IMR-90 (cell line): ENCODE results near the gene TNRC6A.

Source experiments
- CEBPB ChIP-seq: IDR thresholded peaks from 2 replicates; pipeline ENCODE4 v1.6.1; 2012; ENCODE audit warnings: low read depth, low read length, improper control_type of control experiment
- CHD1 ChIP-seq: IDR thresholded peaks from 2 replicates; pipeline ENCODE4 v1.6.1; 2012; ENCODE audit warnings: low read depth, low read length, improper control_type of control experiment
- CTCF ChIP-seq: conservative IDR thresholded peaks from 2 replicates; pipeline ENCODE4 v1.5.1; 2012; ENCODE audit warnings: mild to moderate bottlenecking, low read depth, low read length, improper control_type of control experiment
- MAFK ChIP-seq: IDR thresholded peaks from 2 replicates; pipeline ENCODE4 v1.6.1; 2012; ENCODE audit warnings: low read depth, low read length, improper control_type of control experiment
- MAZ ChIP-seq: IDR thresholded peaks from 2 replicates; pipeline ENCODE4 v1.6.1; 2012; ENCODE audit warnings: low read depth, mild to moderate bottlenecking, low read length, improper control_type of control experiment, moderate library complexity, borderline replicate concordance
- POLR2A ChIP-seq: IDR thresholded peaks from 2 replicates; pipeline ENCODE4 v1.6.1; 2012; ENCODE audit warnings: mild to moderate bottlenecking, low read depth, low read length
- RAD21 ChIP-seq: IDR thresholded peaks from 2 replicates; pipeline ENCODE4 v1.6.1; 2012; ENCODE audit warnings: low read length, improper control_type of control experiment
- RCOR1 ChIP-seq: IDR thresholded peaks from 2 replicates; pipeline ENCODE4 v1.6.1; 2012; ENCODE audit warnings: mild to moderate bottlenecking, low read length, improper control_type of control experiment; ENCODE audit not compliant: insufficient replicate concordance
- RFX5 ChIP-seq: IDR thresholded peaks from 2 replicates; pipeline ENCODE4 v1.8.0; 2012; ENCODE audit warnings: low read depth, mild to moderate bottlenecking, low read length, moderate library complexity

DNA sequence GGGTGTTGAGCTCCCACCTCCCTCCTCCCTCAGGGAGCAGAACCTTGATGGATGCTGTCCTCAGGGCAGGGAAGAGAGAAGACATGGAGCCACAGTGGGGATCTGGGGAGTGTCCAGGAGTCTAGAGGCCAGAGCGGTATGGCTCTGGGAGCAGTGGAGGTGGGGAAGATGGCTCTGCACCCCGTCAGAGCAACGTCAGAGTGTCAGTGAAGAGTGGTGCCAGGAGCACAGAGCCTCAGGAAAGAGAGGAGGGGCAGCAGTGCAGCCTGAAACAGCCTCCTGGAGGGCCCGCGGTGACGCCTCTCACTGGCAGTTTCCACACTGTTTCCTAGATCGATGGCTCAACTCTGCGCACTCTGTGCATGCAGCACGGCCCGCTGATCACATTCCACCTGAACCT, 93.1 kb downstream of the TNRC6A start:
- TF ChIP-seq CTCF (no peak), POLR2A (no peak), RFX5 (no peak), MAZ (no peak), RAD21 (no peak), RCOR1 (no peak), CHD1 (no peak), CEBPB (no peak), MAFK (no peak)
